Neutrophil (primary cell): ENCODE data around the gene CPEB2.

Experiments used
- H3K27ac ChIP-seq: fragments of 200-600 bp; sonication (generic); 2 replicates; pipeline ENCODE4 v1.5.1; 2016; ENCODE audit warnings: mild to moderate bottlenecking, moderate library complexity
- H3K27me3 ChIP-seq: fragments of 200-600 bp; sonication (generic); 2 replicates; pipeline ENCODE4 v1.6.0; 2016; ENCODE audit warnings: mild to moderate bottlenecking
- H3K36me3 ChIP-seq: fragments of 200-600 bp; sonication (generic); 2 replicates; pipeline ENCODE4 v1.5.1; 2017
- H3K4me1 ChIP-seq, 2 experiments: fragments of 200-600 bp in 1 of 2; sonication (generic) in 1 of 2; 1 replicate in 1 of 2; 2 replicates in 1 of 2; pipeline versions ENCODE4 v1.5.1 to v1.6.1; 2013 to 2016; ENCODE audit warnings: low read depth in 1 of 2, low read length in 1 of 2, mild to moderate bottlenecking in 1 of 2, moderate library complexity in 1 of 2; ENCODE audit not compliant: control insufficient read depth in 1 of 2, insufficient read depth in 1 of 2
- H3K4me3 ChIP-seq, 2 experiments: fragments of 200-600 bp in 1 of 2; sonication (generic) in 1 of 2; 1 replicate in 1 of 2; 2 replicates in 1 of 2; pipeline ENCODE4 v1.5.1; 2013 to 2016; ENCODE audit warnings: low read depth in 1 of 2, low read length in 1 of 2, mild to moderate bottlenecking in 1 of 2, moderate library complexity in 1 of 2
- H3K9me3 ChIP-seq: fragments of 200-600 bp; sonication (generic); 2 replicates; pipeline ENCODE4 v1.5.1; 2016
- CTCF ChIP-seq: fragments of 200-600 bp; sonication (generic); IDR thresholded peaks from 2 replicates; pipeline ENCODE4 v1.5.1; 2016; ENCODE audit warnings: antibody characterized with exemption

The CPEB2 gene

GRCh38 chr4:15035159-15035558 lies 32.9 kb downstream of the CPEB2 start:
- Histone ChIP-seq H3K27ac (peak overlapping the region; percentile 36), H3K4me1 (peaks cover 4 to 15% of the 10 kb centered on the region in 2 experiments), H3K36me3 (peaks cover 41% of the 10 kb centered on the region), H3K27me3 (no peaks in the 10 kb centered on the region), H3K9me3 (no peaks in the 10 kb centered on the region), H3K4me3 (no peak overlapping the region)
- TF ChIP-seq CTCF = no peak

- no peaks in the 10 kb centered on the region for H3K9me3 ChIP-seq
- no peak for TF ChIP-seq CTCF
- H3K27ac ChIP-seq = no peak overlapping the region
- peaks cover 57% of the 10 kb centered on the region for H3K36me3 ChIP-seq
- no peak overlapping the region for H3K4me3 ChIP-seq
- no peaks in the 10 kb centered on the region for H3K27me3 ChIP-seq
- H3K4me1 ChIP-seq = no peaks in the 10 kb centered on the region
Measured at GRCh38 chr4:15037923-15038541, 35.8 kb downstream of the CPEB2 start.

- no peaks in the 10 kb centered on the region for H3K9me3 ChIP-seq
- peaks cover 31% of the 10 kb centered on the region for H3K36me3 ChIP-seq
- H3K27ac ChIP-seq = no peak overlapping the region
- H3K4me1 ChIP-seq = no peaks in the 10 kb centered on the region
- no peak for TF ChIP-seq CTCF
- H3K27me3 ChIP-seq = no peaks in the 10 kb centered on the region
- H3K4me3 ChIP-seq = no peak overlapping the region
Measured at GRCh38 chr4:15040916-15041463, 38.7 kb downstream of the CPEB2 start.

GRCh38 chr4:15042529-15043167 lies 40.4 kb downstream of the CPEB2 start:
- Histone ChIP-seq H3K27ac (no peak overlapping the region), H3K36me3 (peaks cover 25% of the 10 kb centered on the region), H3K4me3 (no peak overlapping the region), H3K4me1 (no peaks in the 10 kb centered on the region), H3K9me3 (no peaks in the 10 kb centered on the region), H3K27me3 (no peaks in the 10 kb centered on the region)
- TF ChIP-seq CTCF = no peak

- no peak for TF ChIP-seq CTCF
Measured at GRCh38 chr4:15043226-15043625, 40.9 kb downstream of the CPEB2 start.

More at GRCh38 chr4:15043226-15043625, 40.9 kb downstream of the CPEB2 start:
- no peak overlapping the region for H3K27ac ChIP-seq
- no peaks in the 10 kb centered on the region for H3K27me3 ChIP-seq
- H3K9me3 ChIP-seq = no peaks in the 10 kb centered on the region
- no peak overlapping the region for H3K4me3 ChIP-seq
- no peaks in the 10 kb centered on the region for H3K4me1 ChIP-seq
- peaks cover 24% of the 10 kb centered on the region for H3K36me3 ChIP-seq
